Adrenal gland (tissue), 12 donors: ENCODE results near the gene PHKA2. TPM values are rescaled to one million over a fixed set of nuclear protein-coding genes. Genes with fewer than 3 reads are reported as not detected.

Source experiments
- polyA plus RNA-seq, 3 donors: library from polyadenylated mRNA; stranded (reverse); fragments of 200-250 nt in 2 of 3; fragments of 350-450 nt in 1 of 3; fragmentation: Illumina TruSeq in 1 of 3; extraction: RNeasy Lipid Tissue Mini Kit (QIAGEN cat#74804) in 1 of 3; gene quantifications; one replicate each; pipeline ENCODE4 v1.2.3, GENCODE V29; 2013 to 2014
- small RNA-seq, 2 donors: library from RNA; depleted of rRNA; stranded (forward); fragments of <200 nt; gene quantifications; one replicate each; pipeline ENCODE3, GENCODE V24; 2016
- total RNA-seq, 9 donors: library from RNA; depleted of rRNA in 4 of 9; stranded (reverse); fragments of >200 nt in 4 of 9; fragments of 120-200 nt in 1 of 9; fragmentation: NEBNext Ultra II Directional in 1 of 9; extraction: Animal tissue kit (Norgen Biotek cat#: 25700) in 1 of 9; gene quantifications; one replicate each; pipeline versions ENCODE4 v1.1.0 to v1.2.4, GENCODE V29; 2013 to 2023
- donor health status: healthy with polysubstance abuse.
- donor health status: Bipolar disorder and iron deficiency.
- donor health status: DM: yes; HTN: yes; CAD: no.
- donor health status: DM: no; HTN: no; CAD: no.
- donor health status: DM: no; HTN: no; CAD: no.
- donor health status: DM: yes; HTN: yes; CAD: no.

PHKA2 gene
- total and polyA plus RNA-seq, 12 donors = 11.7 to 63.8 (median 27.8) TPM

Small RNAs within 50 kb of the gene (small RNA-seq; reads per million reads assigned to genes)
- gene RN7SL48P = 0 reads per million in 2 donors

Other genes starting within 250 kb of the PHKA2 start
- 1 to 10 TPM in 2 of 9 donors, under 1 TPM in 7; 0.25 to 1.7 (median 0.76) TPM for gene ADGRG2, start 138.4 kb upstream of the PHKA2 start, total RNA-seq
- under 1 TPM; 0.24 to 0.51 (median 0.27) TPM for gene ADGRG2, start 138.4 kb upstream of the PHKA2 start, polyA plus RNA-seq